ENCODE data around the gene MRPL42.
"Not testable (repeated sequence)": the region's sequence is repeated elsewhere in the genome, so short reads cannot be mapped to it uniquely, and the experiment has no call there.

Gene MRPL42

GRCh38 chr12:93460902-93461301 lies 6.4 kb upstream of the MRPL42 start:
- ATAC-seq (no peak), DNase-seq (no peak)
- Mint-ChIP-seq H3K9me3 (no peaks in the 10 kb centered on the region), H3K4me1 (no peaks in the 10 kb centered on the region), H3K4me3 (no peak overlapping the region), H3K36me3 (ENCODE audit: low read depth) (no peaks in the 10 kb centered on the region), H3K27ac (no peak overlapping the region), H3K27me3 (no peaks in the 10 kb centered on the region)

GRCh38 chr12:93461503-93461902 lies 5.8 kb upstream of the MRPL42 start:
- H3K36me3 Mint-ChIP-seq (ENCODE audit: low read depth) = no peaks in the 10 kb centered on the region
- H3K27ac Mint-ChIP-seq = no peak overlapping the region
- ATAC-seq (no peak), DNase-seq (no peak)
- no peaks in the 10 kb centered on the region for H3K4me1 Mint-ChIP-seq
- no peaks in the 10 kb centered on the region for H3K9me3 Mint-ChIP-seq
- H3K27me3 Mint-ChIP-seq = no peaks in the 10 kb centered on the region
- no peak overlapping the region for H3K4me3 Mint-ChIP-seq

DNA sequence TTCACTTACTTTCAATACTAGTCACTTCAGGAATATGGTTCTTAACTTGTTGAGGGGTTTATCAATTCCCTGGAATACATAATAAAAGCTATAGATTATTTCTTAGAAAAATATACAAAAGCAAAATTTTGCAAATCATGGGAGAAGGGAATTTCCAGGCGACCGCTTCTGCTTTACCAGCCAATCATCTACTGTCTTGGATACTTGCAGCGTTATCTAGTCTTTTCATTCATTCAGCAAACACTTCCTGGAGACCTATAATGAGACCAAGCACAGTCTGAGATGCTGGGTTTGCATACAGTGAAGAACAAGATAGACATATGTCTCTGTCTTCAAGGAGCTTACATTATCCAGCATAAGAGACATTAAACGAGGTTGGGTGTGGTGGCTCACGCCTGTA lies 1.5 kb upstream of the MRPL42 start:
- peaks cover 19% of the 10 kb centered on the region for H3K36me3 Mint-ChIP-seq (ENCODE audit: low read depth)
- ATAC-seq (no peak), DNase-seq (no peak)
- H3K27ac Mint-ChIP-seq = no peak overlapping the region
- H3K4me3 Mint-ChIP-seq = no peak overlapping the region
- no peaks in the 10 kb centered on the region for H3K9me3 Mint-ChIP-seq
- H3K4me1 Mint-ChIP-seq = peaks cover 30% of the 10 kb centered on the region
- H3K27me3 Mint-ChIP-seq = no peaks in the 10 kb centered on the region

GRCh38 chr12:93466625-93467350 lies 526 bp upstream of the MRPL42 start:
- peak; percentile 24 for ATAC-seq
- DNase-seq = no peak
- Mint-ChIP-seq H3K4me3 (peak overlapping the region; percentile 99), H3K4me1 (peaks cover 31% of the 10 kb centered on the region), H3K9me3 (no peaks in the 10 kb centered on the region), H3K36me3 (ENCODE audit: low read depth) (peaks cover 24% of the 10 kb centered on the region), H3K27me3 (no peaks in the 10 kb centered on the region), H3K27ac (peak overlapping the region; percentile 95)

DNA sequence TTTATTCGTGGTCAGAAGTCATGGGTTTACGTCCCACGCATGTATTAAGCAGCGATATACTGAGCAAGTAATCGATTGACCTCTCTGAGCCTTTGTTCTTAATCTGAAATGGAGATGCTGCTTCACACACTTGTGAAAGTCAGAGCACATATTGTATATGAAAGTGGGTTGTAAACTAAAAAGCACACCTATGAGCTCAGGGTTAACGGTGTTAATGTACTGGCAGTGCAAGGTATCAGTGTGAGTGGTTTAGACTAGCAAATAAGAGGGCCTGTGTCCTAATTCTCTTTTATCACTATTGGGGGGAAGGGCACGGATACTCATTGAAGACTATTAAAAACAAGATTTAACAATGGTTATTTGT lies 676 bp downstream of the MRPL42 start:
- peak overlapping the region; percentile 99 for H3K4me3 Mint-ChIP-seq

DNA sequence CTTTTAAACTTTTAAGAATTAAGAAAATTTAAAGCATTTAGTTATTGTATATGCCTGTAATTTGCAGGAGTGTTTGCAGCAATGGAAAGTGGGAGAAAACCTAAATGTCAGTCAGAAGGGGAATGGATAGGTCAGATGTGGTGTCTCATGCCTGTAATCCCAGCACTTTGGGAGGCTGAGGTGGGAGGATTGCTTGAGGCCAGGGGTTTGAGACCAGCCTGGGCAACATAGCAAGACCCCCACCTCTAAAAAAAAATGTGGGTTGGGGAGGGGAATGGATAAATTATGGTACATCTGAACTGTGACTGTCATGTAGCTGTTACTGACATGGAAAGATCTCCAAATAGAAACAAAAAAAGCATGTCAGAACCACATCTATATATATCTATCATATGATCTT lies 2.1 kb downstream of the MRPL42 start:
- DNase-seq (no peak), ATAC-seq (no peak)
- H3K27me3 Mint-ChIP-seq = no peaks in the 10 kb centered on the region
- no peaks in the 10 kb centered on the region for H3K9me3 Mint-ChIP-seq
- peak overlapping the region; percentile 26 for H3K4me3 Mint-ChIP-seq
- no peak overlapping the region for H3K27ac Mint-ChIP-seq
- peaks cover 31% of the 10 kb centered on the region for H3K4me1 Mint-ChIP-seq
- peaks cover 31% of the 10 kb centered on the region for H3K36me3 Mint-ChIP-seq (ENCODE audit: low read depth)

More for the DNA sequence above, 676 bp downstream of the MRPL42 start:
- H3K36me3 Mint-ChIP-seq (ENCODE audit: low read depth) = peaks cover 31% of the 10 kb centered on the region
- DNase-seq (no peak), ATAC-seq (peak; percentile 11)
- peaks cover 31% of the 10 kb centered on the region for H3K4me1 Mint-ChIP-seq
- H3K27me3 Mint-ChIP-seq = no peaks in the 10 kb centered on the region
- peak overlapping the region; percentile 95 for H3K27ac Mint-ChIP-seq
- H3K9me3 Mint-ChIP-seq = no peaks in the 10 kb centered on the region

GRCh38 chr12:93476555-93476954 lies 9.2 kb downstream of the MRPL42 start:
- H3K27ac Mint-ChIP-seq = no peak overlapping the region
- DNase-seq (no peak), ATAC-seq (no peak)
- H3K36me3 Mint-ChIP-seq (ENCODE audit: low read depth) = peaks cover 33% of the 10 kb centered on the region
- H3K4me3 Mint-ChIP-seq = no peak overlapping the region
- H3K4me1 Mint-ChIP-seq = peaks cover 2% of the 10 kb centered on the region
- no peaks in the 10 kb centered on the region for H3K27me3 Mint-ChIP-seq
- H3K9me3 Mint-ChIP-seq = no peaks in the 10 kb centered on the region

- H3K27me3 Mint-ChIP-seq = no peaks in the 10 kb centered on the region
- ATAC-seq (no peak), DNase-seq (no peak)
- no peaks in the 10 kb centered on the region for H3K9me3 Mint-ChIP-seq
- no peaks in the 10 kb centered on the region for H3K4me1 Mint-ChIP-seq
- peaks cover 39% of the 10 kb centered on the region for H3K36me3 Mint-ChIP-seq (ENCODE audit: low read depth)
- H3K27ac Mint-ChIP-seq = no peak overlapping the region
- H3K4me3 Mint-ChIP-seq = no peak overlapping the region
Measured at GRCh38 chr12:93482721-93483120, 15.4 kb downstream of the MRPL42 start.

DNA sequence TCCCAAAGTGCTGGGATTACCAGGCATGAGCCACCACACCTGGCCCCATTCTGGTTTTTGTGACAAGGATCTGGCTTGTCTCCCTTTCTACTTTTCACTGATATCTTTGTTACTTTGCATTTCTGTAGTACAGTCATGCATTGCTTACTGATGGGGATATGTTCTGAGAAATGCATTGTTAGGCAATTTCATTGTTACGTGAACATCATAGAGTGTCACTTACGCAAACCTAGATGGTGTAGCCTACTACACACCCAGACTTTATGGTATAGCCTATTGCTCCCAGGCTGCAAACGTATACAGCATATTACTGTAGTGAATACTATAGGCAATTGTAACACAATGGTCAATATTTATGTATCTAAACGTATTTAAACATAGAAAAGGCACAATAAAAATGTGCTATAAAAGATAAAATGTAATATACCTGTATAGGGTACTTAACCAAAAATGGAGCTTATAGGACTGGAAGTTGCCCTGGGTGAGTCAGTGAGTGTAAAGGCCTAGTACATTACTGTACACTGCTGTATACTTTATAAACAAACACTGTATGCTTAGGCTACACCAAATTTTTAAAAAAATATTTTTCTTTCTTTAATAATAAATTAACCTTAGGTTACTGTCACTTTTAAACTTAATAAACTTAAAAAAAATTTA lies 16.0 kb downstream of the MRPL42 start:
- no peak overlapping the region for H3K27ac Mint-ChIP-seq
- H3K36me3 Mint-ChIP-seq (ENCODE audit: low read depth) = peaks cover 39% of the 10 kb centered on the region
- DNase-seq = no peak
- ATAC-seq = no peak
- H3K4me3 Mint-ChIP-seq = no peak overlapping the region
- no peaks in the 10 kb centered on the region for H3K4me1 Mint-ChIP-seq
- H3K9me3 Mint-ChIP-seq = no peaks in the 10 kb centered on the region
- H3K27me3 Mint-ChIP-seq = no peaks in the 10 kb centered on the region

GRCh38 chr12:93484315-93484981 lies 17.1 kb downstream of the MRPL42 start:
- no peaks in the 10 kb centered on the region for H3K9me3 Mint-ChIP-seq
- no peak overlapping the region for H3K4me3 Mint-ChIP-seq
- ATAC-seq = no peak
- no peaks in the 10 kb centered on the region for H3K27me3 Mint-ChIP-seq
- H3K4me1 Mint-ChIP-seq = peaks cover 2% of the 10 kb centered on the region
- H3K27ac Mint-ChIP-seq = no peak overlapping the region
- H3K36me3 Mint-ChIP-seq (ENCODE audit: low read depth) = peaks cover 44% of the 10 kb centered on the region
- DNase-seq = no peak

DNA sequence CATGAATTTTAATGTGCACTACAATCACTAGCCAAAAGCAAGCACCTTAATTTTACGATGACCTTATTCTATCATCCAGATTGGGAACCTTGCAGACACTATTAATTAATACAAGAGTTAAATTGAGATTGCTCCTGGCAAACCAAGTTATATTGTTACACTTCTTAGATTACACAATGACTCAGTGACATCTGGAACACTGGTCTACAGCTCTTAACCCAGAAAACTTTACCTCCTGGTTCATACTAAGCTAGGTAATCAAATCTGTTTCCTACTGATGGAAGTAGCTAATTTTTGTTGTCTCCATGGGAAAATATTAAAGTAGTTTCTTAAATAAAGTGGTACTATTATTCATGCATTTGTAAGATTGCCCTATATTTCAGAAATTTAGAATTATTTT lies 25.5 kb downstream of the MRPL42 start:
- H3K27me3 Mint-ChIP-seq, H3K27ac Mint-ChIP-seq, H3K4me3 Mint-ChIP-seq, H3K9me3 Mint-ChIP-seq, DNase-seq, ATAC-seq: not testable (repeated sequence)
- Mint-ChIP-seq H3K4me1 (peaks cover 15% of the 10 kb centered on the region), H3K36me3 (ENCODE audit: low read depth) (peaks cover 47% of the 10 kb centered on the region)

DNA sequence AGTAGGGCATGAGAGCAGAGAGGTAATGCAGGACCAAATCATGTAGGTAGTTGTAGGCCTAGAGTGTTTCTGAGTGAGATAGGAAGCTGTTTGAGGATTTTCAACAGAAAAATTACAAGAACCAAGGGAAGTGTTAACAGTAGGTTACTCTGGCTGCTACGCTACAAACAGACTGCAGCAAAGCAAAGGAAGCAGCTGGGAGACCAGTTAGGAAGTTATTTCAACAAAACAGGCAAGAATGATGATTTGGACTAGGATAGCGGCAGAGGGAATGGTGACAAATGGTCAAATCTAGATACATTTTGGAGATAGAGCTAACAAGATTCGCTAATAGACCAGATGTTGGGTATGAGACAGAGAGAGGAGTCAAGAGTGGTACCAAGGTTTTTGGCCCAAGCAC lies 26.8 kb downstream of the MRPL42 start:
- Mint-ChIP-seq H3K4me1 (peaks cover 14% of the 10 kb centered on the region), H3K4me3 (no peak overlapping the region), H3K9me3 (no peaks in the 10 kb centered on the region), H3K27ac (no peak overlapping the region), H3K27me3 (no peaks in the 10 kb centered on the region), H3K36me3 (ENCODE audit: low read depth) (peaks cover 39% of the 10 kb centered on the region)
- no peak for DNase-seq
- ATAC-seq = no peak

DNA sequence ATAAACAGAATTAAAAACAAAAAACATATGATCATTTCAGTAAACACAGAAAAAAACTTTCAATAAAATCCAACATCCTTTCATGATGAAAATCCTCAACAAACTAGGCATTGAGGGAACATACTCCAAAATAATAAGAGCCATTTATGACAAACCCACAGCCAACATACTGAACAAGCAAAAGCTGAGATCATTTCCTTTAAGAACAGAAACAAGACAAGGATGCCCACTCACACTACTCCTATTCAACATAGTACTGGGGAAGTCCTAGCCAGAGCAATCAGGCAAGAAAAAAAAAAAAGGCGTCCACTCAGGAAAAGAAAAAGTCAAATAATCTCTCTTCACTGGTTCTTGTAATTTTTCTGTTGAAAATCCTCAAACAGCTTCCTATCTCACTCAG lies 30.1 kb downstream of the MRPL42 start:
- Mint-ChIP-seq H3K36me3 (ENCODE audit: low read depth) (peaks cover 24% of the 10 kb centered on the region), H3K27me3 (no peaks in the 10 kb centered on the region), H3K4me1 (peaks cover 10% of the 10 kb centered on the region), H3K4me3 (no peak overlapping the region), H3K9me3 (no peaks in the 10 kb centered on the region), H3K27ac (peak overlapping the region; percentile 7)
- ATAC-seq (no peak), DNase-seq (no peak)

DNA sequence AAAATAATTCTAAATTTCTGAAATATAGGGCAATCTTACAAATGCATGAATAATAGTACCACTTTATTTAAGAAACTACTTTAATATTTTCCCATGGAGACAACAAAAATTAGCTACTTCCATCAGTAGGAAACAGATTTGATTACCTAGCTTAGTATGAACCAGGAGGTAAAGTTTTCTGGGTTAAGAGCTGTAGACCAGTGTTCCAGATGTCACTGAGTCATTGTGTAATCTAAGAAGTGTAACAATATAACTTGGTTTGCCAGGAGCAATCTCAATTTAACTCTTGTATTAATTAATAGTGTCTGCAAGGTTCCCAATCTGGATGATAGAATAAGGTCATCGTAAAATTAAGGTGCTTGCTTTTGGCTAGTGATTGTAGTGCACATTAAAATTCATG lies 31.5 kb downstream of the MRPL42 start:
- not testable (repeated sequence) for H3K27me3 Mint-ChIP-seq, H3K27ac Mint-ChIP-seq, H3K4me3 Mint-ChIP-seq, H3K9me3 Mint-ChIP-seq, H3K4me1 Mint-ChIP-seq, ATAC-seq, DNase-seq
- H3K36me3 Mint-ChIP-seq (ENCODE audit: low read depth) = peaks cover 29% of the 10 kb centered on the region

DNA sequence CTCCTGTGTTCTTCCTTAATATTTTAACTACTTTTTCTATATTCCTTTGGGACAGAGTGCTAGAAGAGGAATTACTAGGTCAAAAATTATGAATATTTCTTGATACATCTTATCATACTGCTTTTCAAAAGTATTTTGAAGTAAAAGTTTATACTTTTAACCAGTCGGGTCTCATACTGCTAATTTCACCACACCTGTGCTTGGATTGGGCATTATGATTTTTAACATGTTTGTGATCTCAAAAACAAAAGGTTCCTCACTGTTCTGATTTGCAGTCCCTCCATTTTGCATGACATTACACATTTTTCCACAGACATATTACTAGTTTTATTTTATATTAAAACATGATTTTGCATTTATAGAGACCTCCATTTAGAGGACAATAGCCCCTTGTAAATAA lies 32.9 kb downstream of the MRPL42 start:
- ATAC-seq (no peak), DNase-seq (no peak)
- Mint-ChIP-seq H3K27me3 (no peaks in the 10 kb centered on the region), H3K4me3 (no peak overlapping the region), H3K27ac (no peak overlapping the region), H3K9me3 (no peaks in the 10 kb centered on the region), H3K4me1 (peaks cover 10% of the 10 kb centered on the region), H3K36me3 (ENCODE audit: low read depth) (peaks cover 26% of the 10 kb centered on the region)

All from activated naive CD8-positive, alpha-beta T cell treated with anti-CD3 and anti-CD28 coated beads, Interleukin-2, amount 50 U/mL, for 24 hours (primary cell).